WTC11 (cell line): ENCODE measurements around the gene SETX.

ENCODE experiments used
- CBFB ChIP-seq: sonication (generic); formaldehyde crosslinking; IDR thresholded peaks from 2 replicates; pipeline ENCODE4 v1.8.1; 2022; ENCODE audit warnings: mild to moderate bottlenecking, low read depth, missing genetic modification reagents
- CTCF ChIP-seq: fragments of 200-600 bp; IDR thresholded peaks from 2 replicates; pipeline ENCODE4 v1.8.0; 2022; ENCODE audit warnings: antibody characterized with exemption
- FOXK1 ChIP-seq: sonication (generic); formaldehyde crosslinking; IDR thresholded peaks from 2 replicates; pipeline ENCODE4 v1.8.0; 2022; ENCODE audit warnings: mild to moderate bottlenecking, moderate library complexity, missing genetic modification reagents
- JUN ChIP-seq: sonication (generic); formaldehyde crosslinking; IDR thresholded peaks from 2 replicates; pipeline ENCODE4 v1.8.0; 2023; ENCODE audit warnings: mild to moderate bottlenecking, missing genetic modification reagents
- NFYB ChIP-seq: sonication (generic); formaldehyde crosslinking; conservative IDR thresholded peaks from 2 replicates; pipeline ENCODE4 v1.8.0; 2022; ENCODE audit warnings: low read depth, missing genetic modification reagents
- PREB ChIP-seq: sonication (generic); formaldehyde crosslinking; IDR thresholded peaks from 2 replicates; pipeline ENCODE4 v1.8.1; 2022; ENCODE audit warnings: mild to moderate bottlenecking, missing genetic modification reagents, moderate library complexity, borderline replicate concordance

GRCh38 chr9:132312426-132312825 is 42.4 kb downstream of the SETX start:
- TF ChIP-seq CTCF (no peak), NFYB (CRISPR knock-in tag) (no peak), FOXK1 (CRISPR knock-in tag) (no peak), CBFB (CRISPR knock-in tag) (no peak), JUN (CRISPR knock-in tag) (no peak), PREB (CRISPR knock-in tag) (no peak)
